DND-41 (cell line): ENCODE measurements around the gene PEMT.

Experiments
- ATAC-seq: fragments of 200-7000 bp; cut with Tn5 transposase; 3 replicates; pipeline ENCODE4 v1.9.1; 2021; ENCODE audit warnings: low read depth; ENCODE audit not compliant: insufficient read depth
- DNase-seq: peaks from one replicate; pipeline ENCODE4 v3.0.0-alpha.2; 2020
- H2AFZ ChIP-seq: 2 replicates; pipeline ENCODE4 v1.6.0; 2012; ENCODE audit warnings: low read depth, low read length
- H3K27ac ChIP-seq: 2 replicates; pipeline ENCODE4 v1.5.1; 2012; ENCODE audit warnings: low read length, inconsistent platforms
- H3K27me3 ChIP-seq: fragments of 200-600 bp; sonication (generic); 2 replicates; pipeline ENCODE4 v1.6.0; 2012; ENCODE audit warnings: low read length, mild to moderate bottlenecking, inconsistent platforms; ENCODE audit not compliant: insufficient read depth, poor library complexity
- H3K36me3 ChIP-seq: 2 replicates; pipeline ENCODE4 v1.5.1; 2012; ENCODE audit warnings: low read length, inconsistent platforms; ENCODE audit not compliant: insufficient read depth
- H3K4me1 ChIP-seq: 2 replicates; pipeline ENCODE4 v1.5.1; 2012; ENCODE audit warnings: mild to moderate bottlenecking, low read length; ENCODE audit not compliant: insufficient read depth
- H3K4me2 ChIP-seq: 2 replicates; pipeline ENCODE4 v1.6.0; 2012; ENCODE audit warnings: mild to moderate bottlenecking, moderate library complexity, low read length, inconsistent platforms; ENCODE audit not compliant: insufficient read depth
- H3K4me3 ChIP-seq, 2 experiments: fragments of 200-600 bp in 1 of 2; shearing (Covaris generic) in 1 of 2; 2 replicates each; pipeline ENCODE4 v1.5.1; 2012 to 2016; ENCODE audit warnings: inconsistent platforms in 2 of 2, low read length in 2 of 2, mild to moderate bottlenecking in 2 of 2, low read depth in 1 of 2, moderate library complexity in 1 of 2
- H3K79me2 ChIP-seq: 2 replicates; pipeline ENCODE4 v1.6.0; 2012; ENCODE audit warnings: low read length, inconsistent platforms; ENCODE audit not compliant: insufficient read depth
- H3K9ac ChIP-seq: 2 replicates; pipeline ENCODE4 v1.6.0; 2012; ENCODE audit warnings: low read depth, mild to moderate bottlenecking, inconsistent platforms, low read length, moderate library complexity
- H3K9me3 ChIP-seq: 2 replicates; pipeline ENCODE4 v1.5.1; 2012; ENCODE audit warnings: low read length, moderate library complexity, mild to moderate bottlenecking, inconsistent platforms; ENCODE audit not compliant: insufficient read depth, severe bottlenecking
- H4K20me1 ChIP-seq: 2 replicates; pipeline ENCODE4 v1.6.0; 2012; ENCODE audit warnings: low read length; ENCODE audit not compliant: insufficient read depth
- CTCF ChIP-seq: IDR thresholded peaks from 2 replicates; pipeline ENCODE4 v1.5.1; 2012; ENCODE audit warnings: borderline replicate concordance, low read length, moderate library complexity, mild to moderate bottlenecking; ENCODE audit not compliant: poor library complexity, severe bottlenecking; ENCODE audit errors: extremely low read depth
- EZH2 ChIP-seq: IDR thresholded peaks from 3 replicates; pipeline ENCODE4 v1.6.1; 2012; ENCODE audit warnings: borderline replicate concordance, low read depth, mild to moderate bottlenecking, moderate library complexity, low read length, inconsistent platforms; ENCODE audit not compliant: severe bottlenecking

The PEMT gene

GRCh38 chr17:17573912-17574311, 17.6 kb downstream of the PEMT start:
- Histone ChIP-seq H3K27me3 (no peaks in the 10 kb centered on the region), H3K9ac (no peak overlapping the region), H3K9me3 (no peaks in the 10 kb centered on the region), H3K79me2 (no peaks in the 10 kb centered on the region), H3K27ac (no peak overlapping the region), H4K20me1 (peaks cover 4% of the 10 kb centered on the region; the same call in 1 of the 2 replicates), H3K4me1 (no peaks in the 10 kb centered on the region), H2AFZ (no peak overlapping the region), H3K36me3 (peaks cover 23% of the 10 kb centered on the region), H3K4me2 (no peak overlapping the region), H3K4me3 (no peak overlapping the region)
- DNase-seq (no peak), ATAC-seq (no peak)
- TF ChIP-seq EZH2, result no peak

- ATAC-seq (no peak), DNase-seq (no peak)
- H3K4me1 ChIP-seq, result no peaks in the 10 kb centered on the region
- H3K79me2 ChIP-seq, result peaks cover 4% of the 10 kb centered on the region; the same call in 1 of the 2 replicates
- peaks cover 10% of the 10 kb centered on the region; the same call in 1 of the 2 replicates for H4K20me1 ChIP-seq
- H2AFZ ChIP-seq, result no peak overlapping the region
- no peak overlapping the region for H3K9ac ChIP-seq
- peaks cover 23% of the 10 kb centered on the region for H3K36me3 ChIP-seq
- TF ChIP-seq EZH2, result no peak
- H3K9me3 ChIP-seq, result no peaks in the 10 kb centered on the region
- H3K4me3 ChIP-seq, result no peak overlapping the region
- no peak overlapping the region for H3K4me2 ChIP-seq
- no peaks in the 10 kb centered on the region for H3K27me3 ChIP-seq
- H3K27ac ChIP-seq, result no peak overlapping the region
These were observed 19.3 kb downstream of the PEMT start for GRCh38 chr17:17572010-17572785.

GRCh38 chr17:17570798-17571716, 20.5 kb downstream of the PEMT start:
- Histone ChIP-seq H3K9ac (no peak overlapping the region), H3K79me2 (peaks cover 4% of the 10 kb centered on the region; the same call in 1 of the 2 replicates), H3K9me3 (no peaks in the 10 kb centered on the region), H3K27me3 (no peaks in the 10 kb centered on the region), H3K4me3 (no peak overlapping the region), H4K20me1 (peaks cover 10% of the 10 kb centered on the region; the same call in 1 of the 2 replicates), H3K4me1 (no peaks in the 10 kb centered on the region), H2AFZ (no peak overlapping the region), H3K4me2 (no peak overlapping the region), H3K36me3 (peaks cover 12% of the 10 kb centered on the region), H3K27ac (no peak overlapping the region)
- TF ChIP-seq CTCF, result no peak
- no peak for TF ChIP-seq EZH2
- no peak for DNase-seq
- ATAC-seq, result no peak

GRCh38 chr17:17570140-17570797, 21.2 kb downstream of the PEMT start:
- Histone ChIP-seq H3K9ac (no peak overlapping the region), H4K20me1 (peaks cover 12% of the 10 kb centered on the region; the same call in 1 of the 2 replicates), H3K79me2 (peaks cover 4% of the 10 kb centered on the region; the same call in 1 of the 2 replicates), H3K9me3 (no peaks in the 10 kb centered on the region), H3K4me3 (no peak overlapping the region), H3K4me2 (no peak overlapping the region), H3K36me3 (peaks cover 11% of the 10 kb centered on the region), H3K27me3 (no peaks in the 10 kb centered on the region), H3K27ac (no peak overlapping the region), H3K4me1 (no peaks in the 10 kb centered on the region), H2AFZ (no peak overlapping the region)
- TF ChIP-seq CTCF (peak; percentile 42), EZH2 (no peak)
- DNase-seq, result peak; percentile 18
- ATAC-seq, result no peak
